Ishikawa (cell line): Measurements from ENCODE around the gene BLOC1S6.

Experiments used
- CEBPB ChIP-seq: IDR thresholded peaks from 2 replicates; pipeline ENCODE4 v1.6.1; 2012
- CREB1 ChIP-seq: IDR thresholded peaks from 2 replicates; pipeline ENCODE4 v1.6.1; 2012; ENCODE audit warnings: low read depth
- EP300 ChIP-seq: IDR thresholded peaks from 2 replicates; pipeline ENCODE4 v1.6.1; 2012; ENCODE audit warnings: borderline replicate concordance
- FOXM1 ChIP-seq: IDR thresholded peaks from 2 replicates; pipeline ENCODE4 v1.6.1; 2012; ENCODE audit warnings: low read depth, borderline replicate concordance
- MAX ChIP-seq: IDR thresholded peaks from 2 replicates; pipeline ENCODE4 v1.6.1; 2012
- RAD21 ChIP-seq: IDR thresholded peaks from 2 replicates; pipeline ENCODE4 v1.6.1; 2012; ENCODE audit warnings: low read depth
- REST ChIP-seq: IDR thresholded peaks from 2 replicates; pipeline ENCODE4 v1.6.1; 2012; ENCODE audit warnings: low read depth, mild to moderate bottlenecking
- TCF12 ChIP-seq: IDR thresholded peaks from 2 replicates; pipeline ENCODE4 v1.6.1; 2012; ENCODE audit warnings: low read depth
- USF1 ChIP-seq: IDR thresholded peaks from 2 replicates; pipeline ENCODE4 v1.6.1; 2012
- YY1 ChIP-seq: IDR thresholded peaks from 2 replicates; pipeline ENCODE4 v1.6.1; 2012; ENCODE audit warnings: low read depth
- ZBTB7A ChIP-seq: IDR thresholded peaks from 2 replicates; pipeline ENCODE4 v1.6.1; 2012; ENCODE audit warnings: low read depth

- TF ChIP-seq CEBPB (no peak), EP300 (no peak), TCF12 (no peak), CREB1 (no peak), REST (no peak), USF1 (no peak), MAX (no peak), ZBTB7A (no peak), RAD21 (no peak), YY1 (no peak), FOXM1 (no peak)
Measured at GRCh38 chr15:45628136-45628535, 41.0 kb downstream of the BLOC1S6 start.
